ENCODE measurements around the gene KHDC1.

DNA sequence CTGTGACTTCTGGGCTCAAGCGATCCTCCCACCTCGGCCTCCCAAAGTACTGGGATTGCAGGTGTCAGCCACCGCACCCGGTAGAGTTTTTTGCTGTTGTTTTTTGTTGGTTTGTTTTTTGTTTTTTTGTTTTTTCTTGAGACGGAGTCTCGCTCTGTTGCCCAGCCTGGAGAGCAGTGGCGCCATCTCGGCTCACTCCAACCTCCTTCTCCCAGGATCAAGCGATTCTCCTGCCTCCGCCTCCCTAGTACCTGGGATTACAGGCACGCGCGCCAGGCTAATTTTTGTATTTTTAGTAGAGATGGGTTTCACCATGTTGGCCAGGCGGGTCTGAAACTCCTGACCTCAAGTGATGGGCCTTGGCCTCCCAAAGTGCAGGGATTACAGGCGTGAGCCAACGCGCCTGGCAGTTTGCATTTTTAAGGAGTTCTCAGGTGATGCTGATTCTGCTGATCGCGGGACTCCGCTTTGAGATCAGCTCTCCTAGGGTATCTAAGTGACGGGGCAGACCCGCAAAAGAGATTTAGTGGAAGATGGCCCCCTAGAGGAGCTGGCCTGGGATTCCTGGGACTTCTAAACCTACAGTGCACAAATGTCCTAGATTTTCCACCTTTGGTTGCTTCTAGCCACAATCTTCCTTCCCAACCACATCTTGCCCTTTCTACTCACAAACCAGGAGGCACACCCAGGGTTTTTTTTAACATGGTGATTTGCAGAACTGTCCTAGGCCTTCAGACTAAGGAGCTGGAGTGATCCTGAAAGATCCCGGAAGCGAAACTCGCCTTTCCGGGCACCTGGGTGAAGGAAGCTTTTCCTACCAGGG lies 45.9 kb upstream of the KHDC1 start:
- no peak for TF ChIP-seq CTCF (IDR thresholded peaks at IDR 0.05)
- no peak for TF ChIP-seq POLR2A (IDR thresholded peaks at IDR 0.05)
